ENCODE data around the gene LAMP1. TPM values are rescaled to one million over a fixed set of nuclear protein-coding genes. Genes with fewer than 3 reads are reported as not detected.

The LAMP1 gene
- total and polyA plus RNA-seq, 2 of the 4 experiments (the other 2 are of a cell fraction), result 60.6 to 229 TPM

- Histone ChIP-seq H3K56ac (ENCODE audit: extremely low read depth, insufficient read depth, low read length) (no peak overlapping the region), H3K9me3 (ENCODE audit: control insufficient read depth, insufficient read depth, low read length) (no peaks in the 10 kb centered on the region), H2BK5ac (ENCODE audit: low read depth, low read length, poor library complexity, severe bottlenecking) (no peak overlapping the region), H4K20me1 (ENCODE audit: insufficient read depth, low read length) (no peaks in the 10 kb centered on the region), H3K4ac (ENCODE audit: low read depth, low read length) (no peak overlapping the region), H3K14ac (replicated peaks; ENCODE audit: low read depth, low read length) (no peak overlapping the region), H3K9me1 (ENCODE audit: insufficient read depth, low read length) (0 out of 2 replicates have a peak, but pooled peaks cover 3% of the 10 kb centered on the region), H3K4me1 (ENCODE audit: control insufficient read depth, insufficient read depth, low read length) (no peaks in the 10 kb centered on the region), H4K8ac (ENCODE audit: low read depth in 2 of 2, low read length in 2 of 2) (no peak overlapping the region), H3K4me2 (ENCODE audit: low read depth, low read length) (no peak overlapping the region), H3K18ac (ENCODE audit: low read depth, low read length) (no peak overlapping the region), H3K4me3 (ENCODE audit: insufficient read depth, low read depth, low read length) (no peak overlapping the region), H2AFZ (replicated peaks; ENCODE audit: low read length, poor library complexity) (no peak overlapping the region), H2AK9ac (replicated peaks; ENCODE audit: low read depth, low read length, poor library complexity) (no peak overlapping the region), H2BK15ac (ENCODE audit: low read depth, low read length) (no peak overlapping the region), H3K36me3 (ENCODE audit: control insufficient read depth, insufficient read depth, low read length) (no peaks in the 10 kb centered on the region), H2BK120ac (ENCODE audit: low read depth, low read length) (no peak overlapping the region), H2AK5ac (ENCODE audit: low read depth, low read length) (no peak overlapping the region), H2BK20ac (ENCODE audit: low read depth, low read length) (no peak overlapping the region), H3K27ac (ENCODE audit: insufficient read depth, low read length) (no peak overlapping the region), H3K9ac (ENCODE audit: low read depth, low read length) (no peak overlapping the region), H4K5ac (ENCODE audit: low read depth, low read length) (no peak overlapping the region), H3K23ac (ENCODE audit: low read depth, low read length) (no peak overlapping the region), H3K27me3 (ENCODE audit: control insufficient read depth, insufficient read depth, low read length) (peaks cover 11% of the 10 kb centered on the region), H4K91ac (ENCODE audit: insufficient read depth, low read depth, low read length) (no peak overlapping the region), H3K79me1 (ENCODE audit: low read depth in 1 of 2, low read length in 2 of 2) (no peaks in the 10 kb centered on the region)
- ATAC-seq (ENCODE audit: low read depth) (no peak), DNase-seq (no peak)
- POLR2A ChIA-PET (ENCODE audit: unreplicated experiment), result no interaction called here
- intact Hi-C loops (cut with micrococcal nuclease) (no loop called here), dilution Hi-C loops (cut with HindIII; ENCODE audit: low sequenced_read_pairs, unreplicated experiment) (no loop called here), in situ Hi-C loops (cut with MboI; ENCODE audit: low sequenced_read_pairs) (no loop called here)
- no TSS peak for BruUV-seq (replicated peaks)
- WGBS, 2 experiments (ENCODE audit: extremely low coverage in 2 of 2, insufficient read length in 1 of 2), result no CpG with 5 or more reads among the region's 8 CpGs
- TF ChIP-seq CTCF (conservative IDR thresholded peaks at IDR 0.05; ENCODE audit: low read depth, low read length) (no peak), SMC3 (IDR thresholded peaks at IDR 0.05; ENCODE audit: low read depth, low read length) (no peak), RFX5 (IDR thresholded peaks at IDR 0.05; ENCODE audit: low read depth, low read length) (no peak), MXI1 (IDR thresholded peaks at IDR 0.05; ENCODE audit: borderline replicate concordance, low read depth, low read length) (no peak), RCOR1 (IDR thresholded peaks at IDR 0.05; ENCODE audit: insufficient replicate concordance, low read length) (no peak)
- CTCF ChIA-PET, result no interaction called here
These were observed 13.1 kb upstream of the LAMP1 start for GRCh38 chr13:113283904-113284303.
